Activated T-helper 17 cell treated with anti-CD3 and anti-CD28 coated beads, Interleukin-2, amount 50 U/mL, for 72 hours (primary cell): Measurements from ENCODE around the gene TOP2A. TPM values are rescaled to one million over a fixed set of nuclear protein-coding genes. Genes with fewer than 3 reads are reported as not detected.
A peak's percentile ranks its signal among the peaks of the same experiment; 100 is the strongest.
"Not testable (repeated sequence)": the region's sequence is repeated elsewhere in the genome, so short reads cannot be mapped to it uniquely, and the experiment has no call there.

ENCODE experiments used
- ATAC-seq: fragments of 150-1000 bp; cut with Tn5 transposase; replicated peaks from 2 replicates; pipeline ENCODE4 v1.10.0; 2021; ENCODE audit warnings: mild to moderate bottlenecking, moderate library complexity
- H3K27ac Mint-ChIP-seq: one replicate; pipeline ENCODE4 v1.8.0; 2022; ENCODE audit warnings: mixed read lengths
- H3K27me3 Mint-ChIP-seq: one replicate; pipeline ENCODE4 v1.8.0; 2022; ENCODE audit warnings: mixed read lengths
- H3K36me3 Mint-ChIP-seq: one replicate; pipeline ENCODE4 v1.8.0; 2022; ENCODE audit warnings: low read depth, mild to moderate bottlenecking, mixed read lengths
- H3K4me1 Mint-ChIP-seq: one replicate; pipeline ENCODE4 v1.8.0; 2022; ENCODE audit warnings: mixed read lengths
- H3K4me3 Mint-ChIP-seq: one replicate; pipeline ENCODE4 v1.8.0; 2022; ENCODE audit warnings: mild to moderate bottlenecking, mixed read lengths
- H3K9me3 Mint-ChIP-seq: one replicate; pipeline ENCODE4 v1.8.0; 2022; ENCODE audit warnings: mixed read lengths
- total RNA-seq, 2 donors: library from RNA; stranded (reverse); gene quantifications; one replicate each; pipeline ENCODE4 v1.2.3, GENCODE V29; 2022

The TOP2A gene
- total RNA-seq, 2 donors from 2014 or later = 230 to 257 TPM

DNA sequence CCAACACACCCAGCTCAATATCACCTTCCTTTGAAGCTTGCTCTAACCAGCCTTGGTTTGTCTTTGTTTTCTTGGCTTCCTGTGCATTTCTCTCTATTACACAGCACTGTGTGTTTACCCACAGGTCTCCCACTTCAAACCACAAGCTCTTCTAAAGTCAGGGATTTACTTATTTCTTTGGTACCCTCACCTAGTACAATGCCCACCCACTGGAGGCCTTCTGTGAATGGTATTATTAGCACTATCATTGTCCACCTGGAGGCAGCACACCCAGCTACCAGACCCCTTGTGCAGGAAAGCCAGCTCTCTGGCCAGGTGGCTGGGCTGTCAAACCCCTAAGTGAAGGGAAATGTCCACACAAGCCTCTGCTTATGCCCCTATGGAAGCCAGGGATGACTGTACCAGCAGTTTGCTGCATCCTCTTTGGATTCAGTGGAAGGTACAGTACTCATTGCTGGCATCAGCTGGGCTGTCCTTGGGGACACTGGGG lies 9.4 kb upstream of the TOP2A start:
- peak; percentile 94 for ATAC-seq
- Mint-ChIP-seq H3K36me3 (no peaks in the 10 kb centered on the region), H3K27ac (no peak overlapping the region), H3K27me3 (no peaks in the 10 kb centered on the region), H3K9me3 (no peaks in the 10 kb centered on the region), H3K4me1 (peaks cover 27% of the 10 kb centered on the region), H3K4me3 (peak overlapping the region; percentile 16)

GRCh38 chr17:40425741-40426140 lies 8.0 kb upstream of the TOP2A start:
- Mint-ChIP-seq H3K4me1 (peaks cover 27% of the 10 kb centered on the region), H3K9me3 (no peaks in the 10 kb centered on the region), H3K36me3 (no peaks in the 10 kb centered on the region), H3K27ac (no peak overlapping the region), H3K27me3 (no peaks in the 10 kb centered on the region), H3K4me3 (peak overlapping the region; percentile 16)
- ATAC-seq = no peak

- Mint-ChIP-seq H3K27ac (no peak overlapping the region), H3K36me3 (no peaks in the 10 kb centered on the region), H3K4me1 (peaks cover 32% of the 10 kb centered on the region), H3K9me3 (no peaks in the 10 kb centered on the region), H3K4me3 (no peak overlapping the region), H3K27me3 (no peaks in the 10 kb centered on the region)
- no peak for ATAC-seq
Observed at GRCh38 chr17:40422990-40423633, 5.4 kb upstream of the TOP2A start.

- peaks cover 31% of the 10 kb centered on the region for H3K36me3 Mint-ChIP-seq
- H3K4me1 Mint-ChIP-seq = peaks cover 6% of the 10 kb centered on the region
- H3K9me3 Mint-ChIP-seq = no peaks in the 10 kb centered on the region
- peak overlapping the region; percentile 96 for H3K4me3 Mint-ChIP-seq
- H3K27me3 Mint-ChIP-seq = no peaks in the 10 kb centered on the region
- peak; percentile 3 for ATAC-seq
- peak overlapping the region; percentile 11 for H3K27ac Mint-ChIP-seq
Observed at GRCh38 chr17:40419559-40420331, 2.0 kb upstream of the TOP2A start.

DNA sequence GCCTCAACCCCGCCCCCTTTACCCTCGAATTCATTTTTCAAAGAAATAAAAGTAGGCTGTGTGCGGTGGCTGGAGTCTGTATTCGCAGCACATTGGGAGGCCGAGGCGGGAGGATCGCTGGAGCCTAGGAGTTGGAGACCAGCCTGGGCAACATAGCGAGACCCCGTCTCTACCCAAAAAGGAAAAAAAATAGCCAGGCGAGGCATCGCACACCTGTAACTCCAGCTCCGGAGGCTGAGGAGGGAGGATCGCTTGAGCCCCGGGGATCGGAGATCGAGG lies 671 bp upstream of the TOP2A start:
- Mint-ChIP-seq H3K4me1 (peaks cover 6% of the 10 kb centered on the region), H3K9me3 (no peaks in the 10 kb centered on the region), H3K4me3 (peak overlapping the region; percentile 96), H3K27ac (peak overlapping the region; percentile 86), H3K36me3 (peaks cover 45% of the 10 kb centered on the region), H3K27me3 (no peaks in the 10 kb centered on the region)
- no peak for ATAC-seq

DNA sequence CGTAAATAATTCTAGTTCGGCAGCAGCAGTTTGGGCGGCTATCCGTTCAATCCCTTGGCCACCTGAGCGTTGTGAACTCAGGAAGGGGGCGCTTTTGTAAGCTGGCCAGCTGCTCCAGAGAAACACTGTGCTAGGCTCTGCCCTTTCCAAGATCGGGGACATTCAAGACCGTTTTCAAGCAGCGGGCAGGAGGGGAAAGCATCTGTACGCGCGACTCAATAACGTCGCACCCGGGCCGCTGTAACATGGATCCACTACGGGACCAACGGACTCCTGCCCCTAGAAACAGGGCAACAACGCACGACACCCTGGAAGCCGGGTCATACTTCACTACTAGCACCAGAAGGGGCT lies 463 bp downstream of the TOP2A start:
- peaks cover 56% of the 10 kb centered on the region for H3K36me3 Mint-ChIP-seq
- peak overlapping the region; percentile 86 for H3K27ac Mint-ChIP-seq
- ATAC-seq = peak; percentile 12
- peaks cover 6% of the 10 kb centered on the region for H3K4me1 Mint-ChIP-seq
- no peaks in the 10 kb centered on the region for H3K27me3 Mint-ChIP-seq
- peak overlapping the region; percentile 96 for H3K4me3 Mint-ChIP-seq
- H3K9me3 Mint-ChIP-seq = no peaks in the 10 kb centered on the region

DNA sequence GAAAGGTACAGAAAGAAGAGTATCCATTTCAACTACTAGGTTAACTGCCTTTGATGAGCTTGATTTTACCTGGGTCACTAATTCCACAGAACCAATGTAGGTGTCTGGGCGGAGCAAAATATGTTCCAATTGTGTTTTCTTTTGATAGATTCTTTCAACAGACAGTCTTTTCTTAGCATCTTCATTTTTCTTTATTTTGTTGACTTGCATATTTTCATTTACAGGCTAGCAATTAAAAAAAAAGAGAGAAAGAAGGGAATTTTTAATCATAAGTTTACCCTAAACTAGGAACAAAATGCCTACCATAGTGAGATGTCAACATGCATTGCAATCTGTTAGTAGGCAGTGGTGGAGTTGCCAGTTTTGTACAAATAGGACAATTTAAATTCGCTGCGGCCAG lies 1.0 kb downstream of the TOP2A start:
- H3K27me3 Mint-ChIP-seq = no peaks in the 10 kb centered on the region
- peaks cover 62% of the 10 kb centered on the region for H3K36me3 Mint-ChIP-seq
- peaks cover 6% of the 10 kb centered on the region for H3K4me1 Mint-ChIP-seq
- ATAC-seq = no peak
- no peaks in the 10 kb centered on the region for H3K9me3 Mint-ChIP-seq
- peak overlapping the region; percentile 96 for H3K4me3 Mint-ChIP-seq
- peak overlapping the region; percentile 86 for H3K27ac Mint-ChIP-seq

- peaks cover 10% of the 10 kb centered on the region for H3K4me1 Mint-ChIP-seq
Observed at GRCh38 chr17:40415390-40415789, 2.3 kb downstream of the TOP2A start.

GRCh38 chr17:40414312-40414711 lies 3.4 kb downstream of the TOP2A start:
- not testable (repeated sequence) for H3K9me3 Mint-ChIP-seq, H3K27ac Mint-ChIP-seq, H3K27me3 Mint-ChIP-seq, ATAC-seq, H3K4me1 Mint-ChIP-seq, H3K4me3 Mint-ChIP-seq
- H3K36me3 Mint-ChIP-seq = peaks cover 85% of the 10 kb centered on the region

More at GRCh38 chr17:40415390-40415789, 2.3 kb downstream of the TOP2A start:
- Mint-ChIP-seq H3K4me3 (peak overlapping the region; percentile 96), H3K9me3 (no peaks in the 10 kb centered on the region), H3K27me3 (no peaks in the 10 kb centered on the region), H3K36me3 (peaks cover 75% of the 10 kb centered on the region), H3K27ac (no peak overlapping the region)
- no peak for ATAC-seq

- no peak for ATAC-seq
- Mint-ChIP-seq H3K4me1 (peaks cover 8% of the 10 kb centered on the region), H3K27me3 (no peaks in the 10 kb centered on the region), H3K4me3 (no peak overlapping the region), H3K36me3 (peaks cover 93% of the 10 kb centered on the region), H3K9me3 (no peaks in the 10 kb centered on the region), H3K27ac (no peak overlapping the region)
Observed at GRCh38 chr17:40412880-40413279, 4.8 kb downstream of the TOP2A start.

DNA sequence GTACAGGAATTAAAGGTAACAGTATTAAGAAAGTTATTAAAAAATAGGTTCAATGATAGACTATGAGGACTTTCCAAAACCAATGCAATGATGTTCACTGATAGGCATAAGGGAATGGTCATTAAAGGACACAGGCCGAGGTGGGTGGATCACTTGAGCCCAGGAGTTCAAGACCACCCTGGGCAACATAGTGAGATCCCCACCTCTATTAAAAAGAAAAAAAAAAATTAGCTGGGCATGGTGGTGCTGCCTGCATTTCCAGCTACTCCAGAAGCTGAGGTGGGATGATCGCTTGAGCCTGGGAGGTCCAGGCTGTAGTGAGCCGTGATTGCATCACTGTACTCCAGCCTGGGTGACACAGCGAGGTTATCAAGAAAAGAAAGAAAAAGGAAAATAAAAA lies 5.9 kb downstream of the TOP2A start:
- Mint-ChIP-seq H3K9me3 (no peaks in the 10 kb centered on the region), H3K27me3 (no peaks in the 10 kb centered on the region), H3K4me3 (no peak overlapping the region), H3K27ac (no peak overlapping the region), H3K36me3 (peaks cover 94% of the 10 kb centered on the region), H3K4me1 (peaks cover 8% of the 10 kb centered on the region)
- ATAC-seq = no peak

DNA sequence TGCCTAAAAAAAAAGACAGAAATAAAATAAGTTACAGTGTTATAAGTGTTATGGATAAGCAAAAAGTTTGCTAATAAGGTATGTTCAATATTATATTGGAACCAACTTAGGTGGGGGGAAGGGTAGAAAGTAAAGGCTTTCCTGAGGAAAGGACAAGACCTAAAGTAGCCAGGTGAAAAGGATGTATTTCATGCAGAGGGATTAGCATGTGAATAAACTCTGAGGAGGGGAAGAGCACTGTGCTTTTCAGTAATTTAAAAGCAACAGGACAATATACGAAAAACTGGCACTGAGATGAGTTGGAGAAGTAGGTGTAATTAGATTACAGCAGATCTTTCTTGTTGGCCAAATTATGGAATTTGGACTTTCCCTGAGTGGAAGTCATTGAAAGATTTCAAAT lies 7.6 kb downstream of the TOP2A start:
- H3K4me3 Mint-ChIP-seq = no peak overlapping the region
- ATAC-seq = no peak
- no peaks in the 10 kb centered on the region for H3K27me3 Mint-ChIP-seq
- no peak overlapping the region for H3K27ac Mint-ChIP-seq
- H3K9me3 Mint-ChIP-seq = no peaks in the 10 kb centered on the region
- peaks cover 94% of the 10 kb centered on the region for H3K36me3 Mint-ChIP-seq
- H3K4me1 Mint-ChIP-seq = peaks cover 8% of the 10 kb centered on the region

DNA sequence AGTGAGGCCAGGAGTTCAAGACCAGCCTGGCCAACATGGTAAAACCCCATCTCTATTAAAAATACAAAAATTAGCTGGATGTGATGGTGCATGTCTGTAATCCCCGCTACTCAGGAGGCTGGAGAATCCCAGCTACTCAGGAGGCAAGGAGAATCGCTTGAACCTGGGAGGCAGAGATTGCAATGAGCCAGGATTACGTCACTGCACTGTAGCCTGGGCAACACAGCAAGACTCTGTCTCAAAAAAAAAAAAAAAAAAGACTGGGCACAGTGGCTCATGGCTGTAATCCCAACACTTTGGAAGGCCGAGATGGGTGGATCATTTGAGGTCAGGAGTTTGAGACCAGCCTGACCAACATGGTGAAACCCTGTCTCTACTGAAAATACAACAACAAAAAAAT lies 8.2 kb downstream of the TOP2A start:
- not testable (repeated sequence) for H3K27ac Mint-ChIP-seq, H3K9me3 Mint-ChIP-seq, H3K4me1 Mint-ChIP-seq, H3K27me3 Mint-ChIP-seq, H3K4me3 Mint-ChIP-seq, ATAC-seq
- peaks cover 95% of the 10 kb centered on the region for H3K36me3 Mint-ChIP-seq

- peaks cover 95% of the 10 kb centered on the region for H3K36me3 Mint-ChIP-seq
- H3K27ac Mint-ChIP-seq = no peak overlapping the region
- H3K4me1 Mint-ChIP-seq = peaks cover 8% of the 10 kb centered on the region
- no peak overlapping the region for H3K4me3 Mint-ChIP-seq
- H3K9me3 Mint-ChIP-seq = no peaks in the 10 kb centered on the region
- ATAC-seq = no peak
- H3K27me3 Mint-ChIP-seq = no peaks in the 10 kb centered on the region
Observed at GRCh38 chr17:40407460-40407859, 10.2 kb downstream of the TOP2A start.

GRCh38 chr17:40404003-40404402 lies 13.7 kb downstream of the TOP2A start:
- Mint-ChIP-seq H3K36me3 (peaks cover 96% of the 10 kb centered on the region), H3K9me3 (no peaks in the 10 kb centered on the region), H3K4me1 (peaks cover 5% of the 10 kb centered on the region), H3K27me3 (no peaks in the 10 kb centered on the region), H3K4me3 (no peak overlapping the region), H3K27ac (no peak overlapping the region)
- ATAC-seq = no peak
